ENCODE measurements around the gene TMEM178A.
"Not testable (repeated sequence)": the region's sequence is repeated elsewhere in the genome, so short reads cannot be mapped to it uniquely, and the experiment has no call there.

Gene TMEM178A

DNA sequence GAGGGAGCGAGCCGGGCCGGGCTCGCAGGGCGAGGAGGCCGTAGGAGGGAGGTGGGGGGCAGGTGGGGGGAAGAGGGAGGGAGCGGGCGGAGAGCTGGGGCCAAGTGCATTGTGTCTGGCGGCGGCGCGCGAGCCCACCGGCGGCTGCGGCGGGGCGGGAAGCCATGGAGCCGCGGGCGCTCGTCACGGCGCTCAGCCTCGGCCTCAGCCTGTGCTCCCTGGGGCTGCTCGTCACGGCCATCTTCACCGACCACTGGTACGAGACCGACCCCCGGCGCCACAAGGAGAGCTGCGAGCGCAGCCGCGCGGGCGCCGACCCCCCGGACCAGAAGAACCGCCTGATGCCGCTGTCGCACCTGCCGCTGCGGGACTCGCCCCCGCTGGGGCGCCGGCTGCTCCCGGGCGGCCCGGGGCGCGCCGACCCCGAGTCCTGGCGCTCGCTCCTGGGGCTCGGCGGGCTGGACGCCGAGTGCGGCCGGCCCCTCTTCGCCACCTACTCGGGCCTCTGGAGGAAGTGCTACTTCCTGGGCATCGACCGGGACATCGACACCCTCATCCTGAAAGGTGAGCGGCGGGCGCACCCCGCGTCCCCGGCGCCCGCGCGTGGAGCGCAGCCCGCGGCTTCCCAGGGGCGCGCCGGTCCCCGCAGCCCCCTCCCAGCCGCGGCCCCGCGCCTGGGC is at the start of gene TMEM178A:
TSS of gene TMEM178A (plus strand) at position 107 of the 680 bp plus-strand sequence. CDS start at position 165, 58 bp downstream.
- peak; percentile 56 for DNase-seq (ENCODE audit: low spot score)

DNA sequence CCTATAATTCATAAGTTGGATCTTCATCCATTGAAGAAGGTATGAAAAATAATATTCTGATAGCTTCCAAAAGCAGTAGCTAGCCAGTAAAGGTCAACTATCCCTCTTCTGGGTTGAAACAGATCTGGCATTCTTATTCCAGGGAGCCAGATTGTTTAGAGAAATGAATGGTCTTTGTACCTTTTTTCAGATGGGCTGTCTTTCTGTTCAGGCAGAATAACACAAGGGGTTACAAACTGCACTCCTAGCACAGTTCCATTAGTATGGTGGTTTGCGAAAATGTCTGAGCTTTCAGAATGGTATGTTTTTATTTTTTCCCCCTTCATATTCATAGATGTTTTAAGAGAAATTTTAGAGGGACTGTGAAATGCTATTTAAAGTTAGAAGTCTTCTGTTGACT is 47.5 kb upstream of the TMEM178A start:
- no peak for DNase-seq (ENCODE audit: low spot score)

DNA sequence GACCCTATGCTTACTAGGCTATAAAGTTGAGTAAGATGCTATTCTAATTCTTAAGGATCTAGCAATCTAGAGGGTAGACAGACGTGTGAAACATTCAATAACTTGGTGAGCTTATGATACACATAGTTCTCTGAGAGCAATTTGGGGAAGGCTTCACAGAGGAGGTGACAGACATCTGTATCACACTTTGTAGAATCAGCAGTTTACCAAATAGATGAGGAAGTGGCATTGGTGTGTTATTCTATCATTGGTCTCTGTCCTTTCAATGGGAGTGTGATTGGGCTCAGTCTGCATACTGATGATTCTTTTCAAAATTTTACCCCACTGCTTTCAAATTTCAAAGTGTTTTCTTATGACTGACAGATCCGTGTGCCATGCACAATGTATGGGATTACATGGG is 47.0 kb upstream of the TMEM178A start:
- no peak for DNase-seq (ENCODE audit: low spot score)

DNA sequence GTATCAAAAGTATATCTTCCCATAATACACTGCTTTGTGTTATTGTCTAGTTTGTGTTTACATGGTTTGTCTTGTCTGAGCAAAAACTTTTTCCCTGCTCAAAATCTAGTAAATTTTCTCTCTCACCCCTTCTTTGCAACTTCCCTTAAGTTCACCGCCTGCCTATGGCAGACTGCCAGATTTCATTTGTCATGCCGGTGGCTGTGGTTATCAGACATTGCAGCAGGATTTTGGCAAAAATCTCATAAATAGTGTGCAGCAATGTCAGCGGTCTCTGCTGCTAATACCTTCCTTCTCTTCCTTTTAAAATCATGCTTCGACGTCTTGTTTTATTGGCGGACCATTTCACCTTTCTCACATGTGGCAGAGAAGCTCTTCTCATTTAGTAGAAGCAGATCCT is 45.6 kb upstream of the TMEM178A start:
- DNase-seq (ENCODE audit: low spot score), result peak; percentile 49

DNA sequence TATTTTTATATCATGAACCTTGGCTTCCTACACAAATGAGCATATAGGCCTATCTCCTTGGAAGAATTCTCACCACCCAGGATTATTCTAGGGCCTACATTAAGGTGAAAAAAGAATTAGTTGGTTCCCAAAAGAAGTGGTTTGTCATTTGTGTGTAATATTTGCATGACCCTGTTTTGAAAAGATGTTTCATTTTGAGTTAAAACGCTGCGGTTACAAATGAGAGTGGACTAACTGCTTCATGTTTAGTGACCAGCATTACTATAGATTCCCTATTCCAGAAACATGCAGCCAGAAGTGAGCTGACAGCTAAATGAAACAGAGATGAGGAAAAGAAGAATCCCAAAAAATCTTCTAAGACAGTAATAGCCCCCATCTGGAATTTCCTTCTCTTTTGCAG is 44.1 kb upstream of the TMEM178A start:
- no peak for DNase-seq (ENCODE audit: low spot score)

DNA sequence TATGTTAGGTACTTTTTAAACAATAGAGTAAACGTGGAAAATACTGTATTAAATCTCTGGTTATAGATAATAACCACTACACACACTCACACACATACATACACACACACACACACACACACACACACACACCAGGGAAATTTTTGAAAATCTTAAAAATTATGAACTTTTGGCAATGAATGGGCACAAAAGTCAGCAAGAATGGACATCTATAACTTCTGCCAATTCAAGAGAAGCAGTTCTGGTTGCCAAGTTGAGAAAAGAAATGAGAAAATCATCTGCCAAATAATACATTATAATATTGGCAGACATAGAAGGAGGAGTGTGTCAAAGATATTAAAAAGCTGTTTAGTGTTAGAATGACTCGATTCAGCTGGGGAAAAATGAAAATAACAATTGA is 42.9 kb upstream of the TMEM178A start:
- no peak for DNase-seq (ENCODE audit: low spot score)

DNA sequence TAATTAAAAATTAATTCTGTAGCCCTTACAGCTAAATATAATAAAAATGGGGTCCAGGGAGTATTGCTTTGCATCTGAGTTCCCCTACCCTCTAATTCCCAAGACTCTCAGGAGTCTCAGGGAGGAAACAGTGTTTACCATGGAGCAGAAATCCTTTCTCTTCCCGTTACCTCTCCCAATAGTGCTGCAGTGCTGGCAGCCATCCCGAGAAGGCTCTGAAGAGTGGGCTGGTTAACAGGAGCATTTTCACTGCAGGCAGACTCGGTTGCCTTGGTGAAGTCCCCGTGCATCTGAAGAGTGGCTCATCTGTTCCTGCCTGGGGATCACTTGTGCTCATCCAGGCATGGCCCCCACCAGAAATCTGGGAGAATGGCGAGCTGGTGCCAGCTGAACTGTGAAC is 41.8 kb upstream of the TMEM178A start:
- DNase-seq (ENCODE audit: low spot score), result no peak

DNA sequence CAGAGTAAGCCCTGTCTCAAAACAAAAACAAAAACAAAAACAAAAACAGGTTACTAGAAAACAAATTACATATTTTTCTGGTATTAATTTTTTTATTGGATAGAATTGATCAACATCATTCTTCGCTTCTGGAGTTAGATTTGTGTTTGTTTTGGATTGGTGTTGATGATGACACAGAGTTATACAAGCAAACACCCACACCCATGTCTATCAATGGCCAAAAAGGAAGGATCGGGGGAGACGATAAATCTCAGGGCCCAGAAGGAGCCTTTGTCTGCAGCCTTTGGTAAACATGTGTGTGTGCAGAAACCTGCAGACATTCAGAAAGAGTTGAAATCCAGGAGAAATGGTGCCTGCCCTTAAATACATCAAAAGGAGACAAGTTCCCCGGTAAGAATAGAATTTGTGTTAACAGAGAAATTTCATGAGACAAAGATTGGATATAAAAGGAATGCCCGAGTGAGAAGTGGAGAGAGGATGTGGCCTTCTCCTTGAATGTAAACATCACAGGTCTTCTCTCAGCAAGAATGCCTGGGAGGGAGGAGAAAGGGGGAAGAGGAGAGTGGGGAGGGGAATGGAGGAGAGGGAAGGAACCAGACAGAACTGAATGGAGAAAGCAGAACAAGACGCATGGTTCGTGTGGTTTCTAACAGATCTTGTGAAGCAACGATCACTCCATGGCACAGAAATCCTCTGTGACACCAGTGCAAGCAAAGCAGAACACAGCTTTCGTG is 40.4 kb upstream of the TMEM178A start:
- no peak for DNase-seq (ENCODE audit: low spot score)

DNA sequence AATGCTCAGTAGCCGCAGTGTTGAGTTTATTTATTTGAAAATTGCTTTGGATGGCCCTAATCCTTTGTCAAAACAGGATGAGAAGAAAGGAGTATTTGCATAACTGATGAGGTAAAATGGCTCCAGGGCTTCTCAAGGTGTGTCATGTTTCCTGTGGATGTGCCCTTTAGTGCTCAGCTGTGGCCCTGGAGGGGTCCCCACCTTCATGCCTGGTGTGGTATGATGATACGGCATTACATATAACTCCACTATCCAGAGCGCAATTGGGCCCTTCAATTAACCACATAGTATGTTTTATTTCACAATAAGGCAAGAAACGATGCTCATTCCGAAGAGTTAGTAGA is 39.8 kb upstream of the TMEM178A start:
- no peak for DNase-seq (ENCODE audit: low spot score)

DNA sequence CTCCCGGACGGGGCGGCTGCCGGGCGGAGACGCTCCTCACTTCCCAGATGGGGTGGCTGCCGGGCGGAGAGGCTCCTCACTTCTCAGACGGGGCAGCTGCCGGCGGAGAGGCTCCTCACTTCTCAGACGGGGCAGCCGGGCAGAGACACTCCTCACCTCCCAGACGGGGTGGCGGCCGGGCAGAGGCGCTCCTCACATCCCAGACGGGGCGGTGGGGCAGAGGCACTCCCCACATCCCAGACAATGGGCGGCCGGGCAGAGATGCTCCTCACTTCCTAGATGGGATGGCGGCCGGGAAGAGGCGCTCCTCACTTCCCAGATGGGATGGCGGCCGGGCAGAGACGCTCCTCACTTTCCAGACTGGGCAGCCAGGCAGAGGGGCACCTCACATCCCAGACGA is 37.4 kb upstream of the TMEM178A start:
- not testable (repeated sequence) for DNase-seq (ENCODE audit: low spot score)

DNA sequence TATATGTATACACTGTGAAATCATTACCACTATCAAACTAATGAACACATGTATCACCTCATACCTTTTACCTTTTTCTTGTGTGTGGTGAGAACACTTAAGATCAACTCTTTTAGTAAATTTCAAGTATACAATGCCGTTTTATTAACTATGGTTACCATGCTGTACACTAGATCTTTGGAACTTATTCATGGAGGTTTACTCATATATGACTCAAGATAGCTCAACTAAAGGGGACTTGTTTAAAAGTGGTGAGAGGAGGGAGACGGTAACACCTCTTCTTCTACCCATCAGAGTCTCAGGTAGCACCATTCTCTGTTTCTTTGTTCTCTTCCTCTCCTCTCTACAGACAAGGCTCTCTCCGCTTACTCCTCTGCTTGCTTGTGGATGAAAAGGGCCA is 36.1 kb upstream of the TMEM178A start:
- no peak for DNase-seq (ENCODE audit: low spot score)

DNA sequence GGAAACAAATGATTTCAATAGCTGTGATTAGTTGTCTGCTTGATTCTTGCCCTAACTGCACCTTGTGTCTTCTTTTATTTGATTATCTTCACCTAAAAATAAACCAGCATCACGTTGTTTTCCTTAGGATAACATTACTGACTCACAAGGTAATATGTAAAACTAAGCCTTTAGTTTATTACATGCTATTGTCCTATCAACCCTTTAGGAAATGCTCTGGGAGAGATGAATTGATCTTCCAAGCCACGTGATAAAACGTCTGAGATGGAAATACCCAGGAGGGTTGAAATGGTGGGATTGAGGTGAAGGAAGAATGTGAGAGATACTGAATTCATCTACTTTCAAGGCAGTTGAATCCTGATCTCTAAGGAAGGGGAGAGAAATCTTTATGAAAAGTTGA is 34.5 kb upstream of the TMEM178A start:
- DNase-seq (ENCODE audit: low spot score), result no peak

DNA sequence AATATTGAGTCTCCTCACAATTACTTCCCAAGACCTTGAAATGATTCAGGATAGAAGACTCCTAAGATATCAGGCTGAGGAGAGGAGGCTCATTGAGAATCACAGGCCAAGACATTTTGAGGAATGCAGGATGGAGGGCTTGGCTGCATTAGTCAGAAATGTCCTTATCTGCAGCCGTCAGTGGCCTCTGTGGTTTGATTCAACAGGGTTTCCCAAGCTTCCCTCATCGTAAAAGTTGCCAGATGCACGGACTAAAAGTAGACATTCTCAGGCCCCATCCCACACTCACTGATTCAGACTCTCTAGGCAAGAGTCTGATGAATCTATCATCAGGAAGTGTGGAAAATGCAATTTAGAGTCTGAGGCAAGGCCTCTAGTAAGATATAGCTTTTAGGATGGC is 34.0 kb upstream of the TMEM178A start:
- DNase-seq (ENCODE audit: low spot score), result peak; percentile 86

DNA sequence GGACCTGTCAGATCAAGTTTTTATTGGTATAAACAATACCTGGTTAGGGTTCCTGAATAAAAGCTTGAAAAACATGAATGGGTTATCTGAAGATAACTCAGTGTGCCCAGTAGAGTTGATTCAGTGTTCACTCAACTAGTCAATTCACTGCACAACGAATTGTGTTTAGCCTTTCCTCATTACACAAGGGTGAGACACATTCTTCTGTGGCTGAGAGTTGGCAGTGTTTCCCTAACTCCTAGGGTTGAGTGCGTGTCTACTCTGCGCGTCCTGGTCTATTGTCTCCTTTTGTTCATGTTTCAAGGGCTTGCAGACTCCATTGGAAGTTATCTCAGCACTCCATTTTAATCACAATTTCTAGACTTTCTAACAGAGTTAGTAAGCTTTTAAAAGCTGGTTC is 32.8 kb upstream of the TMEM178A start:
- DNase-seq (ENCODE audit: low spot score), result peak; percentile 71

DNA sequence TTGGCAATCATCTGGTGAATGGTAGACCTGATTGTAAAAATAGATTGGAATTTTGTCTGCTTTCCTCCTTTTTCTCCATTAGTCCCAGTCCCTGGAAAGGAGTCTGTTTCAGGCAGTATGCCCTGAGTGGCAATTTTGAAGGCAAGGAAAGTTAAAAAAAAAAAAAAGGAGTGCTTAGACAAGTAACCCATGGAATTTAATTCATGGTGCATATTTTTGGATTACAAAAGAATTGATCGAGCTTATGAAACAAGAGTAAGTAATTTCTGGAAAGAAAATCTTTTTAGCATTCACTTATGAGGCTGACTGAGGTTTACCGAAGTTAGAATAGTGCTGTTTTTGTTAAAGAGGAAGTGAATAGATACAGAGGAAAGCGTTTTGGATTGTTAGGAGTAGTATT is 29.4 kb upstream of the TMEM178A start:
- peak; percentile 24 for DNase-seq (ENCODE audit: low spot score)

DNA sequence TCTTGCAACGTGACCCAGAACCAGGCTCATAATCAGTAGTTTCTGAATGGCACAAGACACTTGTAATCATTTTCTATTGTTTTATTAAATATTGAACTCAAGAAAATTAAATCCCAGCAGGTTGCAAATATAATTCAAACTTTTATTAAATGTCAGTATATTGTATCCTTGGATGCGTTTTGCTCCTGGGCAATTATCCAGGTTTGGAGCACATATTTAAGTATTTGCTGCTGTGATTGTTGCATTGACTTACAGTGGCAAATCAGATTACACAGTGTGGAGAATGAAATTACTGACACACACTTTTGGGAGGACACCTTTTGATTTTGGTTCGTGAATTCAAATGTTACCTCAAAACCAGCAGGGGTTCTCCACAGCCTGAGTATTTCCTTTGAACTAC is 27.1 kb upstream of the TMEM178A start:
- DNase-seq (ENCODE audit: low spot score), result no peak

DNA sequence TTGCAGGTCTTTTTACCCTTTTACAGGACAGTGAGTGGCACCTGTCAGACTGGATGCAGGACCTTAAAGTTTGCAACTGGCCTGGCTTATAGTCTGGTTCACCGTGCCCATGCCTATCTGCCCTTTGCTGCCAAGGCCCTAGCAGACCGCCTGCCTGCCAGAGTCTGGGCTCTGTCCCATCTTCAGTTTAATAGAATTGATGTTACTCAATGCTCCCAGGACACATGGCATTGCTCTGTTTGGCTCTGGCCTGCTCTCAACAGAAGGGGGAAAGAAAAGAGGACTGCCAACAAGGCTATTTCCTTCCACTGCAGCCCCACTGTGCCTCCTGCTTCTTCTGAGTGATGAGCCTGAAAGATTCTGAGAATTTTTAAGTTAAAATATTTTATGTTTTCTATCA is 25.6 kb upstream of the TMEM178A start:
- no peak for DNase-seq (ENCODE audit: low spot score)

DNA sequence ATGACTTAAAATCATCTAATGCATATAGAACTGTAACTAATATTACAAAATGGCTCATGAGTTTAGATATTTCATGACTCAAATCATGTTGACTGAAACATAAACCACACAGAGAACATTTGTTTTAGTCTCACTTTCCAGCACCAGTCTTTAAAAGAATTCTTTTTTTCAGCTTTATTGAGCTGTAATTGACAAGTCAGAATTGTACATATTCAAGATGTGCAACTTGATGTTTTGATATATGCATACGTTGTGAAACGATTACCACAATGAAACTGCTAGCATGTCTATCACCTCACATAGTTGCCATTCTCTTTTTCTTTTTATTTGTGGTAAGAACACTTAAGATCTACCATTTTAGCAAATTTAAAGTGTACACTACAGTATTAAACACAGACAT is 25.0 kb upstream of the TMEM178A start:
- DNase-seq (ENCODE audit: low spot score), result no peak

DNA sequence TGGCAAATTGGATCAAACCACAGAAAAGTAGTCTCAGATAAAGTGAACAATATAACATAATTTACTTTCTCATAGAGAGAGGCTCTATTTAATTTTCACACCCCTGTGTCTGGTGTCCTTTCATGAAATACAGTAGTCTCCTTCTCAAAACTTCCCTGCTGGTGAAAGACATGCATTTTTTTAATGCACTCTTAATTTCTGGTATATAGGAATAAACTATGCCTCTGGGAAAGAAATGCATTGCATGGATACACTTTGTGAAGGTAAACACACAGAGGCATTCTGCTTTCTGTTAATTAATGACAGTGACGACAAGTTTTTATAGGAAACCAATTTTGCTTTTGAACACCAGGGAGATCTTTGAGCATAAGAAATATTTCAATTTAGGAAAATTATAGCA is 24.1 kb upstream of the TMEM178A start:
- no peak for DNase-seq (ENCODE audit: low spot score)

DNA sequence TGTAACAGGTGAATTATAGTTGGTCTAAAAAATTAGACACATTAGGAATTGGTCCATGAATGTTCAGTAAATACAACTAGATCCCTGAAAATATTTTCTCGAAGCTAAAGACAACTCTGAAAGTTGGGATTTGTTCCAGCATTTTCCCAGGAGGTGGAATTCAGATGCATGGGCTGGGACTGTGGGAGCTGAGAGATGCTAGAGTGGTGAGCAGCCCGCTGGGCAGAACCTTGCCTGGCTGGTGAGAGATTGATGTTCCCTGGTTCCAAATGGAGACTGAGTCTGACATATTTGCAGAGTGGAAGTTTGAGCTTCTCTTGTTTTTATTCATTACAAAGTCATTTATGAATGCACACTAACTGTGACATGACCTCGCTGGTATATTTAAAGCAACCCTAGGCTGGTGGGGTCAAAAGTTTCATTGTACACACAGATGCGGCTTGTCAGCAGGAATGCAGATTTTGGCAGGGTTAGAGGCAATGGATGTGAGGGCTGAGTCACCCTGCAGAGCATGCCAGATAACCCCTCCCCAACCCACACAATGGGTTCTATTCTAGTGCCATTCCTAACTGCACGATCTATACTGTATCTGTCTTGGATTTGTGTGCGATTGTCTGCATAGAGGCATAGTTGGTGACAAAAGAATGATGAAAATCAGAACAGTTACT is 23.5 kb upstream of the TMEM178A start:
- peak; percentile 79 for DNase-seq (ENCODE audit: low spot score)

DNA sequence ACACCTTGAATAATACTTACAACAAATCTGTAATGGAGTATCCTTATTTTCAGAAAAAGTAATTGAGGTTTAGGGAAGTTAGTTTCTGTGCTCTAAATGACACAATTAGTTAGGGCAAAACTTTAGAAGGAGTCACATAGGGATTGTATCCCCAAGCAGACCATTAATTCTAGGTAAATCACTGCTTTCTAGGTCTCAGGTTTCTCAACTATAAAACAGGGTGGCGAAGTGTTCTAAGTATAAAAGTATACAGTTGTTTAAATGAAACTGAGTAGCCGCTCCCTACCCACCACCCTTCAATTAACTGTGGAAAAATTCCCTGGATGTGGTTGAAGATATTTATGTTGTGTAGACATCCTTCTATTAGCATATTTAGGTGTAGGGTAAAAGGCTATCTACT is 19.9 kb upstream of the TMEM178A start:
- DNase-seq (ENCODE audit: low spot score), result no peak

DNA sequence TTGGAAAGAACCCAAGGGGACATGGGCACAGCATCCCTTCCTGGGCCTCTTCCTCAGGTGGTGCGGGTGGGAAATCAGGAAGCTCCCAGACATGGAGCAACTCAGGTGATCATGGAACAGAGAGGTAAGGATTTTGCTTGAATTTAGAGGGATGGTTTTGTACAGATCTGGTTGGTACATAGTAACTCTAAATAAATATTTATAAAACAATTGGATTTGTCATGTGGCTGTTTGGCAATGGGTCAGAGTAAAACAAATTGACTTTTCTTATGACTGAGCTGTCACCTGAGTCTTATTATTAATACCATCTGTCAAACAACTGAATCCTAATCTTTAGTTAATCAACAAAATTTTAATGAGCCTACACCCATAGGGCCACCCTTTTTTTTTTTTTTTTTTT is 19.4 kb upstream of the TMEM178A start:
- DNase-seq (ENCODE audit: low spot score), result no peak

DNA sequence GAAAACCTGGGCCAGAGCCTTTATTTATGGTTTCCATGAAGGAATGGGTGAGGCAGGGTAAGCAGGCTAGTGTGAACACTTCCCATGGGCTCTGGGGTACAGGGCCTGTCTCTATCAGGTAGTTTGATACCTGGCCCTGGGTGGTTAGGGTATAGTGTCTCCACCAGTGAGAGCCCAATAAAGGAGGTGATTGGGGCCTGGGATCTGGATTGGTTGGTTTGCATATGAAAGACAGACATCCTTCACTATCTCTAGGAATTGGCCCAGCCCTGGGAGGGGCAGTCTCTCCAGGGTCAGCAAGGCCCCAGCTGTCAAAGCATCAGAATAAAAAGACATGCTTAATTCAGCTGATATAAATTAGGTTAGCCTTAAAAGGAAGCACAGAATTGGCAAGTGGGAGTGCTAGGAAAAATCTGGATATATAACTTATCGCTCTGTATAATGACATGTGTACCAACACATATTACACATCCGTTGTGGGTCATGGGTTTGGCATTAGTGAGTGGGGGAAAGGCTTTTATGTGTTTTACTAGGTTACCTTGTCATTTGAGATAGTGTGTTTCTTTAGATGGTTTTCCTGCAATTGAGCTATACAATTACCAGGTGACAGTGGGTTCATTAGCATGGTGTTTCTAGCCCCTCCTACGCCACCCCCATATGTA is 18.5 kb upstream of the TMEM178A start:
- DNase-seq (ENCODE audit: low spot score), result no peak
